ENCODE data around the gene LAMA3. TPM values are rescaled to one million over a fixed set of nuclear protein-coding genes. Genes with fewer than 3 reads are reported as not detected.

Gene LAMA3
- total RNA-seq, 3 donors from 2014 or later (not counting 1 experiment from before 2014, with no cell fraction given), result not detected

DNA sequence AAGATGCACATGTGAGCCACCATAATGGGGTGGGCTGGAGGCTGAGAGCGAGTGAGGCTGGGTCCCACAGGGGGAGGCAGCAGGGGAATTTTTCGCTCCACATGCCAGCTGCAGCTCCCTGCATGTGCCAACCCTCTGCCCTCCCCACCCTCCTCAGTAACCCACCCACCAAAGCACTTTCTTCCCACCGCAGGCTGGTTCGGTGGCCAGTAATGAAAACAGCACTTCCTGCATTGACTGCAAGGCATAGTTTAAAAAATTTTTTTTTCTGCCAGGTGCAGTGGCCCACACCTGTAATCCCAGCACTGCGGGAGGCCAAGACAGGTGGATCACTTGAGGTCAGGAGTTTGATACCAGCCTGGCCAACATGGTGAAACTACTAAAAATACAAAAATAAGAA lies 177.8 kb downstream of the LAMA3 start:
- H3K9me3 ChIP-seq (ENCODE audit: control insufficient read depth, insufficient read depth, low read length), result no peaks in the 10 kb centered on the region
- peaks cover 58 to 61% of the 10 kb centered on the region in 2 donors for H3K4me1 Mint-ChIP-seq
- intact Hi-C loops (cut with micrococcal nuclease), result no loop called here
- no peaks in the 10 kb centered on the region for H3K36me3 ChIP-seq (ENCODE audit: control insufficient read depth, insufficient read depth, low read length)
- peak in 1 of 2 donors; percentile 24 for DNase-seq
- ATAC-seq, result no peak
- H3K27ac Mint-ChIP-seq, result no peak overlapping the region
- TF ChIP-seq CTCF (IDR thresholded peaks at IDR 0.05), result no peak
- H3K4me1 ChIP-seq (ENCODE audit: control insufficient read depth, insufficient read depth, low read length), result peaks cover 51% of the 10 kb centered on the region
- no peaks in the 10 kb centered on the region for H3K36me3 Mint-ChIP-seq
- WGBS (ENCODE audit: insufficient coverage), result 29% methylated on average over 5 of the region's 5 CpGs
- no peak overlapping the region for H3K4me3 Mint-ChIP-seq
- no peaks in the 10 kb centered on the region for H3K27me3 Mint-ChIP-seq (ENCODE audit: low read depth in 2 of 2)
- no peaks in the 10 kb centered on the region for H3K9me3 Mint-ChIP-seq
- H3K4me3 ChIP-seq (ENCODE audit: low read length), result no peak overlapping the region
- no peak overlapping the region for H3K27ac ChIP-seq (ENCODE audit: low read length)
- no peaks in the 10 kb centered on the region for H3K27me3 ChIP-seq (ENCODE audit: control insufficient read depth, insufficient read depth, low read length)

GRCh38 chr18:23868136-23868785 lies 179.0 kb downstream of the LAMA3 start:
- Histone ChIP-seq H3K36me3 (ENCODE audit: control insufficient read depth, insufficient read depth, low read length) (no peaks in the 10 kb centered on the region), H3K4me1 (ENCODE audit: control insufficient read depth, insufficient read depth, low read length) (peaks cover 56% of the 10 kb centered on the region), H3K4me3 (ENCODE audit: low read length) (no peak overlapping the region), H3K27me3 (ENCODE audit: control insufficient read depth, insufficient read depth, low read length) (no peaks in the 10 kb centered on the region), H3K27ac (ENCODE audit: low read length) (no peak overlapping the region), H3K9me3 (ENCODE audit: control insufficient read depth, insufficient read depth, low read length) (no peaks in the 10 kb centered on the region)
- H3K27ac Mint-ChIP-seq, result no peak overlapping the region
- no peaks in the 10 kb centered on the region for H3K9me3 Mint-ChIP-seq
- intact Hi-C loops (cut with micrococcal nuclease), result no loop called here
- no peak for TF ChIP-seq CTCF (IDR thresholded peaks at IDR 0.05)
- DNase-seq (no peak), ATAC-seq (no peak)
- H3K4me3 Mint-ChIP-seq, result no peak overlapping the region
- H3K36me3 Mint-ChIP-seq, result no peaks in the 10 kb centered on the region
- peaks cover 59 to 66% of the 10 kb centered on the region in 2 donors for H3K4me1 Mint-ChIP-seq
- H3K27me3 Mint-ChIP-seq (ENCODE audit: low read depth in 2 of 2), result no peaks in the 10 kb centered on the region
- 97% methylated on average over 3 of the region's 3 CpGs for WGBS (ENCODE audit: insufficient coverage)

DNA sequence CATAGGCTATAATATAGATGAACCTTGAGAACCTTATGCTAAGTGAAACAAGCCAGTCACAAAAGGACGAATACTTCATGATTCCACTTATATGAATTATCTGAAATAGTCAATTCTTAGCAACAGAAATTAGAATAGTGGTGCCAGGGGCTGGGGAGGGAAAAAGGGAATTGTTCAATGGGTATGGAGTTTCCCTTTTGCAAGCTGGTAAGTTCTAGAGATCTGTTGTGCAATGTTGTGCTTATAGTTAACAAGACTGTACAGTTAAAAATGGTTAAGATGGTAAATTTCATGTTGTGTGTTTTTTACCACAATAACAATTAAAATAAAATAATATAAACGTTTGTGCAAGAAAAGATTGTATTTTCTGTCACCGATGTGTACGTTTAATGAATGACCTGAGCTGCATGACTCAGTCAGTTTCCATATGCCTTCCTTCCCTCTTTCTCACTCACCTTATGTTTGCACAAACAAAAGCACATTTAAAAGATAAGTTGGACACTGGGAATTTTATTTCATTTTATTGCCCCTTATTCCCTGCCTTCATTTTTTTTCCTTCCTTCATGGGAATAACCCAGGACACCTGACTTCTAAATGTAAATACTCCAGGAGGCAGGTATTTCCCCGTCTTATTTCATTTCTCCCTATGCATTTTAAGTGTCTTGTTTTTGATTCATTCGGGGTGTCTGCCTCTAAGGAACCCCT lies 181.6 kb downstream of the LAMA3 start:
- H3K27me3 ChIP-seq (ENCODE audit: control insufficient read depth, insufficient read depth, low read length), result no peaks in the 10 kb centered on the region
- H3K9me3 Mint-ChIP-seq, result no peaks in the 10 kb centered on the region
- peak overlapping the region; percentile 22 for H3K27ac ChIP-seq (ENCODE audit: low read length)
- intact Hi-C loops (cut with micrococcal nuclease), result loop anchor here (2.0 kb wide), 1 partner anchor 42 kb away; no protein-coding TSS in a partner anchor
- 71% methylated on average over 2 of the region's 6 CpGs for WGBS (ENCODE audit: insufficient coverage)
- H3K4me1 ChIP-seq (ENCODE audit: control insufficient read depth, insufficient read depth, low read length), result peaks cover 38% of the 10 kb centered on the region
- no peaks in the 10 kb centered on the region for H3K27me3 Mint-ChIP-seq (ENCODE audit: low read depth in 2 of 2)
- H3K4me3 Mint-ChIP-seq, result peak overlapping the region; percentile 83
- peaks cover 48 to 54% of the 10 kb centered on the region in 2 donors for H3K4me1 Mint-ChIP-seq
- no peak for TF ChIP-seq CTCF (IDR thresholded peaks at IDR 0.05)
- no peak for DNase-seq
- no peak for ATAC-seq
- H3K36me3 ChIP-seq (ENCODE audit: control insufficient read depth, insufficient read depth, low read length), result no peaks in the 10 kb centered on the region
- no peaks in the 10 kb centered on the region for H3K9me3 ChIP-seq (ENCODE audit: control insufficient read depth, insufficient read depth, low read length)
- peak overlapping the region; percentile 88 to 89 for H3K27ac Mint-ChIP-seq
- no peaks in the 10 kb centered on the region for H3K36me3 Mint-ChIP-seq
- H3K4me3 ChIP-seq (ENCODE audit: low read length), result no peak overlapping the region

Data from natural killer cell (primary cell).